GM12875 (cell line): ENCODE measurements around the gene RMND5B.
A peak's percentile ranks its signal among the peaks of the same experiment; 100 is the strongest.

Experiments used
- H3K4me3 ChIP-seq: one replicate; pipeline ENCODE4 v1.5.1; 2011; ENCODE audit warnings: low read depth, low read length, control low read depth
- TF ChIP-seq, protein P1 (sequence below): IDR thresholded peaks from 2 replicates; pipeline ENCODE4 v1.5.1; 2011; ENCODE audit warnings: low read depth, mild to moderate bottlenecking, control low read depth, inconsistent platforms, low read length, moderate library complexity, borderline replicate concordance; ENCODE audit not compliant: insufficient read depth

RMND5B gene

DNA sequence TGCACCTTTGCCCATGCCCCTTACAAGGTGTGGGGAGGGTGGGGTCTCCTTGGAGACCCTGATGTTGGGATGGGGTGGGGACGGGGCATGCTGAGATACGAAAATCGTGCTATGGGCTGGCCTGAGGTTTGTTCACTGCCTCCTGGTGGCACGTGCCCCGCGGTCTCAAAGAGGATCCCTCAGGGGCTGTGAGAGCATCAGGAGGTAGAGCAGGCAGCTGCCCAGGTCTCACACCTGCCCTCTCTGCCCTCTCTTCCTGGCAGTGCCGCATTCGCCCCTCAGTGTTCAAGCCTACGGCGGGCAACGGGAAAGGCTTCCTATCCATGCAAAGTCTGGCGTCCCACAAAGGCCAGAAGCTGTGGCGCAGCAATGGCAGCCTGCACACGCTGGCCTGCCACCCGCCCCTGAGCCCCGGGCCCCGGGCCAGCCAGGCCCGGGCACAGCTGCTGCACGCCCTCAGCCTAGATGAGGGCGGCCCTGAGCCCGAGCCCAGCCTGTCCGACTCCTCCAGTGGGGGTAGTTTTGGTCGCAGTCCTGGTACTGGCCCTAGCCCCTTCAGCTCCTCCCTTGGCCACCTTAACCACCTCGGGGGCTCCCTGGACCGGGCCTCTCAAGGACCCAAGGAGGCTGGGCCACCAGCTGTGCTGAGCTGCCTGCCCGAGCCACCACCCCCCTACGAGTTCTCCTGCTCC, 10.8 kb upstream of the RMND5B start:
- TF ChIP-seq, protein P1, sequence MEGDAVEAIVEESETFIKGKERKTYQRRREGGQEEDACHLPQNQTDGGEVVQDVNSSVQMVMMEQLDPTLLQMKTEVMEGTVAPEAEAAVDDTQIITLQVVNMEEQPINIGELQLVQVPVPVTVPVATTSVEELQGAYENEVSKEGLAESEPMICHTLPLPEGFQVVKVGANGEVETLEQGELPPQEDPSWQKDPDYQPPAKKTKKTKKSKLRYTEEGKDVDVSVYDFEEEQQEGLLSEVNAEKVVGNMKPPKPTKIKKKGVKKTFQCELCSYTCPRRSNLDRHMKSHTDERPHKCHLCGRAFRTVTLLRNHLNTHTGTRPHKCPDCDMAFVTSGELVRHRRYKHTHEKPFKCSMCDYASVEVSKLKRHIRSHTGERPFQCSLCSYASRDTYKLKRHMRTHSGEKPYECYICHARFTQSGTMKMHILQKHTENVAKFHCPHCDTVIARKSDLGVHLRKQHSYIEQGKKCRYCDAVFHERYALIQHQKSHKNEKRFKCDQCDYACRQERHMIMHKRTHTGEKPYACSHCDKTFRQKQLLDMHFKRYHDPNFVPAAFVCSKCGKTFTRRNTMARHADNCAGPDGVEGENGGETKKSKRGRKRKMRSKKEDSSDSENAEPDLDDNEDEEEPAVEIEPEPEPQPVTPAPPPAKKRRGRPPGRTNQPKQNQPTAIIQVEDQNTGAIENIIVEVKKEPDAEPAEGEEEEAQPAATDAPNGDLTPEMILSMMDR = no peak
- no peak overlapping the region for H3K4me3 ChIP-seq

DNA sequence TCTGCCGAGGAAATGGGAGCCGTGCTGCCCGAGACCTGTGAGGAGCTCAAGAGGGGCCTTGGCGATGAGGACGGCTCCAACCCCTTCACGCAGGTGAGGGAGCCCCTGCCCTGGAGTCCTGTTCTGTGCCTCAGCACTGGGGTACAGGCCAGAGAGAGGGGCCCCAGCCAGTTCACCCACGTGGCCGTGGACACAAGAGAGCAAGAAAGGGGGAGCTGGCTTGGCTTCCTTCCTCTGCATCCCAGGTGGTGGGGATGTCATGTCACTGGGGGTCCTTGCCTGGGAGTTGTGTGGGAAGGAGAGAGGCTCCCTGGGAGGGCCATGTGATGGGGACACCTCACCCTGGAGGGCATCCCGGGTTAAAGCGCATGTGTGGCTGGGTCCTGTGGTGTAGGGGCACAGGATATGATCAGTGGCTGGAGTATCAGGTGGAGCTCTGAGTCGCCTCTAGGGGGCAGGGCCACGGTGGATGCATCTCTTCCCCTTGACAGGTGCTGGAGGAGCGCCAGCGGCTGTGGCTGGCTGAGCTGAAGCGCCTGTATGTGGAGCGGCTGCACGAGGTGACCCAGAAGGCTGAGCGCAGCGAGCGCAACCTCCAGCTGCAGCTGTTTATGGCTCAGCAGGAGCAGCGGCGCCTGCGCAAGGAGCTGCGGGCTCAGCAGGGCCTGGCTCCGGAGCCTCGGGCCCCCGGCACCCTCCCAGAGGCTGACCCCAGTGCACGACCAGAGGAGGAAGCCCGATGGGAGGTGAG, 10.0 kb upstream of the RMND5B start:
- H3K4me3 ChIP-seq = peak overlapping the region; percentile 12
- TF ChIP-seq, protein P1 = peak; percentile 91

DNA sequence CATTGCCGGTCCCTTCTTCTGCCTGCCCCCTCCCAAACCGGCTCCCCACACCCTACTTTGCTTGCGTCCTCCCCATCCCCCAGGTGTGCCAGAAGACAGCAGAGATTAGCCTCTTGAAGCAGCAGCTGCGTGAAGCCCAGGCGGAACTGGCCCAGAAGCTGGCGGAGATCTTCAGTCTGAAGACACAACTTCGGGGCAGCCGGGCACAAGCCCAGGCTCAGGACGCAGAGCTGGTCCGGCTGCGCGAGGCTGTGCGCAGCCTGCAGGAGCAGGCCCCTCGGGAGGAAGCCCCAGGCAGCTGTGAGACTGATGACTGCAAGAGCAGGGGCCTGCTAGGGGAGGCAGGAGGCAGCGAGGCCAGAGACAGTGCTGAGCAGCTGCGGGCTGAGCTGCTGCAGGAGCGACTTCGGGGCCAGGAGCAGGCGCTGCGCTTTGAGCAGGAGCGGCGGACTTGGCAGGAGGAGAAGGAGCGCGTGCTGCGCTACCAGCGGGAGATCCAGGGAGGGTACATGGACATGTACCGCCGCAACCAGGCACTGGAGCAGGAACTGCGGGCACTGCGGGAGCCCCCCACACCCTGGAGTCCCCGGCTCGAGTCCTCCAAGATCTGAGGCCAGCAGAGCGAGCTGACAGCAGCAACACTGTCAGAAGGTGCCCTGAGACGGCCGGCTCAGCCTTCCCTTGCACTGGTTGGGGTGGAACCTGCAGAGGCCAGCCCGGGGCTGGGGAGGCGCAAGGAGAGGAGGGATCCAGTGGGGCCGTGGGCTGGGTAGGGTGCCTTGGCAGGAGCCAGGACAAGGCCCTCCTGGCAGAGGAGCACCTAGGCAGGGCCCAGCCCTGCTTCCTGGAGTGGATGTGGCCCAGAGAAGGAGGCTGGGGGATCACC, 9.2 kb upstream of the RMND5B start:
- H3K4me3 ChIP-seq = peak overlapping the region; percentile 12
- TF ChIP-seq, protein P1 = no peak

DNA sequence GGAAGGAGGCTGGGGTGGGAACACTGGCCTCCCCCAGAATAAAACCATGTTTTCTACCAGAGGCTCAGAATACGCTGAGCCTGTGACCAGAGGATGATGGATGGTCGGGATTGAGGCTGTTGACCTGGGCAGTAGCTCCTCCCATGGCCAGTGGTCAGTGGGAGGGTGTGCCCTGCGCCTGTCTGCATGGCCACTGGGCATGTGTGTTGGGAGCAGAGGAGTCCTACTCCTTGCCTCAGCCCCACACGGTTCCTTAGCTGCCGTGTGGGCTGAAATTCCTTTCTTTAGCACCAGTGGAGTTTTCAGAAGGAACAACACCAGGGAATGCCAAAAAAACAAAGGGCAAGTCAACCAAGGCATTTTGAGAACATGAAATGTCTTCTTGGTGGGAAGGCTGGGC, 8.5 kb upstream of the RMND5B start:
- TF ChIP-seq, protein P1 = no peak
- no peak overlapping the region for H3K4me3 ChIP-seq

DNA sequence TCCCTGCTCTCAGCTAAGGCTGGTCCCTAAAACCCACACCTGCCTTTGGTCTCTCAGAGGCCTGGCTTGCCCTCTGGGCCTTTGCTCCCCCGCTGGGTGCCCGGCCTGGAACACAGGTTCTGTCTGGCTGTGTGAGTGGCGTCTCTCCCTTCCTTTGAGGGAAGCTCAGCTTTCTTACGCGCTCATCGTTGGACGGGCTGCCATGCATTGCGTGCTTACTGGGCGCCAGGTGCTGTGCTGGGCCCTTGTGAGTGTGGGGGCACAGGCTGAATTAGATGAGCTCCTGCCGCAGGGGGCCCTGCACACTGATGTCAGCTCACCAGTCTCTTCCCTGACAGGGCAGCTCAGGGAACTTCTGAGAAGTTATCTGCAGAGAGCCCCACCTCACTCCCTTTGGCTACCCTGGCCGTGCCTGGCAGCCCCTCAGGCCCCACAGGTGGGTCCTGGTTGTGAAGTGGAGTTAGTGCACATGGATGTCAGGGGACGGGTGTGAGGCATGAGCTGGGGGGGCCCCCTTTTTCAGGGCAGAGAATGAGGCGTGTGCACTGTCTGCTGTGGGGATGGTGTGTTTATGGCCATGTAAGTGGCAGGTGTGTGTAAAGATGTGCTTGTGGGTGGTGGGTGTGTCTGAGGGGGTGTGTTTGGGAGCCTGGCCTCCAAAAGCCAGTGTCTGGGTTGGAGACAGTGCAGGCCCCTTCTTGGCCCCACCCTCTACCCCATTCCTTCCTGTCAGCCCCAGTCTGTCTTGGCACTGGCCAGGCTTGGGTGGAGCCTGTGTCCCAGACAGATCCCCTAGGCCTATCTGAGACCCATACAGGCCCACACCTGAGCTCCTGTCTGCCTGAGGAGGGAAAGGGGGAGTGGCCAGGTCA, 7.5 kb upstream of the RMND5B start:
- TF ChIP-seq, protein P1 = no peak
- no peak overlapping the region for H3K4me3 ChIP-seq

DNA sequence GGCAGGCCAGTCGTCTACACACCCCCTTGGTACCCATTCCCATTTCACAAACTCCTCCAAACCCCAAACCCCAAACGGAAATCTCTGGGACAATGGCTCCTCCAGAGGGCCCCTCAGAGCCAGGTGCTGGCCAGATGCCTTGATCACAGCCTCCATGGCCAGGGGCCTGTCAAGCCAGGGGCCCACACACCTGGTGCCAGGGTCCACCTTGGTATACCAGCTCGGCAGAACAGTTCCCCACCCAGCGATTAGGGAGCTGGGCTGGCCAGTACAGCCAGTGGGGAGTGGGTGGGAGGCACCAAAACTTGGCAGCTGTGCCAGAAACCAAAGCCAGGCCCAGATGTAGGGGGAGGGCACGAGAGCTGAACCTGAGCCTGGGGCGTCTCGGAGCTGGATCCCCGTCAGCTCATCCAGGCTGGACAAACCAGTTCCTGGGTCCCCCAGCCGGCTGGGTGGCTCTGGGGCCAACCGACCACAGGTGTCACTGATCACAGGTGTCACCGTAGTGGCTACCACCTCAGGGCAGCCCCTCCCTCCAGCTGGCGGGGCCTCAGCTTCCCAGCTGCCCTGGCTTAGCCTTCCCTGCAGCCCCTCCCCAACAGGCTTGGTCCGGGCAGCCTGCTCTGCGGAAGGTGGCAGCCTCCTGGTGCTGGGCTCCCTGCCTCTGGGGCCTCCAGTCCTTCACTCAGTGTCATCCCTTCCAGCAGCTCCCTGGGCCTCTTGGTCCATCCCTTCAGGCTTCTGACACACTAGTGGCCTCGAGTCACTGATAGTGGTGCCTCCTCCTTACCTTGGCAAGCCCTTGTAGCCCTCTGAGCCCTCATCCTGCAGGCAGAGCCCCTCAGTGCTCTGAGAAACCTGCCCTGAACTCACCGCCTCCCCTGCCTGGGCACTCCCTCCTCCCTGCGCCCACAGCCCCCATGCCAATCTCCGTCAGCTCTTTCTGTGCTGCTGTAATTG, 6.6 kb upstream of the RMND5B start:
- H3K4me3 ChIP-seq = no peak overlapping the region
- TF ChIP-seq, protein P1 = no peak
